BJ (cell line): ENCODE results near the gene LYPD3. TPM values are rescaled to one million over a fixed set of nuclear protein-coding genes. Genes with fewer than 3 reads are reported as not detected.

Experiments used
- CTCF ChIA-PET: fragments of 350-600 bp; formaldehyde crosslinking; extraction: SDS; loops from one replicate; lab custom pipeline; 2021; ENCODE audit warnings: antibody characterized with exemption, inconsistent platforms; lab: Yijun Ruan, JAX
- POLR2A ChIA-PET: fragments of 300-600 bp; sonication (Branson Sonifier 250); formaldehyde crosslinking; extraction: SDS; loops from one replicate; lab custom pipeline; 2021; ENCODE audit warnings: antibody characterized with exemption; lab: Charles Lee
- DNase-seq: peaks from one replicate; pipeline ENCODE4 v3.0.0-alpha.2; 2011; ENCODE audit warnings: low read depth
- H3K27me3 ChIP-seq: 2 replicates; pipeline ENCODE4 v1.6.0; 2011; ENCODE audit warnings: low read length; ENCODE audit not compliant: control insufficient read depth, insufficient read depth
- H3K36me3 ChIP-seq: 2 replicates; pipeline ENCODE4 v1.5.1; 2011; ENCODE audit warnings: low read length; ENCODE audit not compliant: control insufficient read depth, insufficient read depth
- H3K4me3 ChIP-seq: 2 replicates; pipeline ENCODE4 v1.5.1; 2011; ENCODE audit warnings: low read depth, mild to moderate bottlenecking, control low read depth, low read length
- polyA plus RNA-seq: library from polyadenylated mRNA; depleted of rRNA; stranded (reverse); fragments of >200 nt; gene quantifications from 2 replicates; pipeline ENCODE4 v1.2.3, GENCODE V29; 2011
- TF ChIP-seq, protein P1 (sequence below): IDR thresholded peaks from 2 replicates; pipeline ENCODE4 v1.5.1; 2011; ENCODE audit warnings: low read depth, mild to moderate bottlenecking, control low read depth, inconsistent platforms, low read length, moderate library complexity; ENCODE audit not compliant: insufficient read depth

Gene LYPD3
- polyA plus RNA-seq, 1 experiment = 0.70 TPM

DNA sequence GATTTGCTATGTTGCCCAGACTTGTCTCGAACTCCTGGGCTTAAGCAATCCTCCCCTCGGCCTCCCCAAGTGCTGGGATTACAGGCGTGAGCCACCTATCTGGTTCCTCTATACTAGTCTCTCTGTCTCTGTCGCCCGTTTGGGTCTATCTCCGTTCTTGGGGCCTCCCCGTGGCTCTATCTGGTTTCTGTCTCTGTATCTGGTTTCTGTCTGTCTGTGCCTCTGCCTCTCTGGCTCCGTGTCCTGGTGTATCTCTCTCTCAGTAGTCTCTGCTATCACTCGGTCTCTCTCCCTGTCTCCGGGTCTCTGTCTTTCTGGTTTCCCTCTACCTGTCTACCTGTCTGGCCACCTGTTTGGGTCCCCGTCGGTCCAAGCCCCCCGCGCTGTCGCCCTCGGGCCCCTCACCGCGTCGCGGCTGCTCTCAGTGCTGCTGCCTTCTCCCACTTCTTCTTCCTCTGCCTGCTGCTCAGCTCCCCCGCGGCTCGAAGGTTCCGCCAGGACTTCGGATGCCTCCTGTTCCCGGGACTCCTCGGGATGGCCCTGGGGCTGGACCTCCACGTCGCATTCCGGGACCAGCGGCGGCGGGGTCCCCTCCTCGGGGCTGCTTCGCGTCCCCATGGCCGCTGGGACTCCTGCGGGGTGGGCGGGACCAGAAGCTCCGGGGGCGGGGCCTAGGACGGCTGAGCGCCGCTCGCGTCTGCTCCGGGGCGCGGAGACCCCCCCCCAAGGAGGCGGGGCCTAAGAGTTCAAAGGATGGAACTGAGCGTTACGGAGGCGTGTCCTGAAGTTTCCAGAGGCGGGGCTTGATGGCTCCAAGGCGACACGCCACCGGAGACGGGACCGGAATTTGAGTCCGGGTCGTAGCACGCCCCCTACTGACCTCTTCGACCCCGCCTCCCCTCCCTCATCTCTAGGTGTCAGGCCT lies 38.4 kb upstream of the LYPD3 start:
- TF ChIP-seq, protein P1, sequence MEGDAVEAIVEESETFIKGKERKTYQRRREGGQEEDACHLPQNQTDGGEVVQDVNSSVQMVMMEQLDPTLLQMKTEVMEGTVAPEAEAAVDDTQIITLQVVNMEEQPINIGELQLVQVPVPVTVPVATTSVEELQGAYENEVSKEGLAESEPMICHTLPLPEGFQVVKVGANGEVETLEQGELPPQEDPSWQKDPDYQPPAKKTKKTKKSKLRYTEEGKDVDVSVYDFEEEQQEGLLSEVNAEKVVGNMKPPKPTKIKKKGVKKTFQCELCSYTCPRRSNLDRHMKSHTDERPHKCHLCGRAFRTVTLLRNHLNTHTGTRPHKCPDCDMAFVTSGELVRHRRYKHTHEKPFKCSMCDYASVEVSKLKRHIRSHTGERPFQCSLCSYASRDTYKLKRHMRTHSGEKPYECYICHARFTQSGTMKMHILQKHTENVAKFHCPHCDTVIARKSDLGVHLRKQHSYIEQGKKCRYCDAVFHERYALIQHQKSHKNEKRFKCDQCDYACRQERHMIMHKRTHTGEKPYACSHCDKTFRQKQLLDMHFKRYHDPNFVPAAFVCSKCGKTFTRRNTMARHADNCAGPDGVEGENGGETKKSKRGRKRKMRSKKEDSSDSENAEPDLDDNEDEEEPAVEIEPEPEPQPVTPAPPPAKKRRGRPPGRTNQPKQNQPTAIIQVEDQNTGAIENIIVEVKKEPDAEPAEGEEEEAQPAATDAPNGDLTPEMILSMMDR = no peak; the same call in 1 of the 2 replicates
- Histone ChIP-seq H3K4me3 (peak overlapping the region; percentile 53), H3K36me3 (peaks cover 10% of the 10 kb centered on the region), H3K27me3 (no peaks in the 10 kb centered on the region)
- DNase-seq = no peak
- POLR2A ChIA-PET = interaction anchor here (0.5 to 0.6 kb wide), 2 partner anchors 29 to 114 kb away, joined by 4 to 9 read pairs; no protein-coding TSS in a partner anchor
- CTCF ChIA-PET = interaction anchor here (0.5 to 3.0 kb wide), 14 partner anchors 8 to 79 kb away, joined by 3 to 25 read pairs (median 3); no protein-coding TSS in a partner anchor

DNA sequence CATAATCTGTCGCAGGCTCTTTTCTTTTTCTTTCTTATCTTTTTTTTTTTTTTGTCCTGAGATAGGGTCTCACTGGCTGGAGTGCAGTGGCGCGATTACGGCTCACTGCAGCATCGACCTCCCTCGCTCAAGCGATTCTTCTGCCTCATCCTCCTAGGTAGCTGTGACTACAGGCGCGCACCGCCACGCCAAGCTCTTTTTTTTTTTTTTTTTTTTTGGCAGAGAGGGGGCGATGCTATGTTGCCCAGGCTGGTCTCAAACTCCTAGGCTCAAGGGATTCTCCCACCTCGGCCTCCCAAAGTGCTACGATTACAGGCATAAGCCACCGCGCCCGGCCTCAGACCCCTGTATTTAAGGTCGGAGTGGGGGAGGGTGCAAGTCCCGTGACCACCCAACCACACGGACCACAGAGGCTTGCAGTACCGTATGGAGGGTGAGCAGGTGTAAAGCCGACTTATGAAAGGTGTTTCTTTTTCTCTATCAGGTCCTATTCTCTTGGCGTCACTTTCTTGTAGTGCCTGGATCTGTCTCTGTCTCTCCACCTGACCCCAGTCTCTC lies 37.1 kb upstream of the LYPD3 start:
- Histone ChIP-seq H3K4me3 (no peak overlapping the region), H3K27me3 (no peaks in the 10 kb centered on the region), H3K36me3 (peaks cover 8% of the 10 kb centered on the region)
- POLR2A ChIA-PET = no interaction called here
- no peak for DNase-seq
- CTCF ChIA-PET = interaction anchor here (0.6 to 2.1 kb wide), 3 partner anchors 48 to 56 kb away, joined by 3 to 5 read pairs (median 4); no protein-coding TSS in a partner anchor
- TF ChIP-seq, protein P1 = no peak

DNA sequence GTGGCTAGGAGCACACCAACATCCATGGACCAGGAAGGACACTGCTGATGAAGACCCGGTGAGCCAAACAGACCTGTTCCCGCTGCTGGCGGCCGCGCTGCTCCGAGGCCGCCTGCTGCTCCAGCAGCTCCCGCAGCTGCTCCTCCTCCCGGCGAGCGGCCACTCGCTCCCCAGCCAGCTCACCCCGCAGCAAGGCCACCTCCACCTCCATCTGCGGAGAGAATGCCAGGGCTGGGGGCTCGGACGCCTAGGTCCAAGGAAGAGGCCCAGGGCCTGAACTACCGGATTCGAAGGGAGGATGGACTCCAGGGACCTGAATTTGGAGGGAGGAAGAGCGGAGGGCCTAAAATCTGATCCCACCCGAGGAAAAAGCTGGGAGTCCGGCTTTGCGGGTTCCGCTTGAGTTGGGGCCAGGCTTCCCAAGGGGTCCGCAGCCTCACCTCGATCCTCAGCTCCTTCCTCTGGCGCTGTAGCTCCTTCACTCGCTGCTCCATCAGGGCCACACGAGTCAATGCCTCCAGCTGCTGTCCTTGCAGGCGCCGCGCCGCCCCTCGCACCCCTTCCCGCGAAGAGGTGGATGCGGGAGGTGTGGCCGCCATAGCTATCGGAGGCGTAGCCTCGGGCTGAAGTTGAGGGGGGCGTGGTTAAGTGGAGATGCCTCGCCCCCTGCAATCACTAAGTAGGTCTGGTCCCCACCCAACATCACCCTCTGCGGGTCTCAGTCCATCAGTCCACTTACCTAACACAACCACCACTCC lies 36.4 kb upstream of the LYPD3 start:
- H3K27me3 ChIP-seq = no peaks in the 10 kb centered on the region
- peaks cover 12% of the 10 kb centered on the region for H3K36me3 ChIP-seq
- CTCF ChIA-PET = interaction anchor here (1.4 to 2.1 kb wide), 2 partner anchors 54 to 55 kb away, joined by 4 to 5 read pairs; no protein-coding TSS in a partner anchor
- TF ChIP-seq, protein P1 = no peak
- no peak overlapping the region for H3K4me3 ChIP-seq
- POLR2A ChIA-PET = no interaction called here
- no peak for DNase-seq

DNA sequence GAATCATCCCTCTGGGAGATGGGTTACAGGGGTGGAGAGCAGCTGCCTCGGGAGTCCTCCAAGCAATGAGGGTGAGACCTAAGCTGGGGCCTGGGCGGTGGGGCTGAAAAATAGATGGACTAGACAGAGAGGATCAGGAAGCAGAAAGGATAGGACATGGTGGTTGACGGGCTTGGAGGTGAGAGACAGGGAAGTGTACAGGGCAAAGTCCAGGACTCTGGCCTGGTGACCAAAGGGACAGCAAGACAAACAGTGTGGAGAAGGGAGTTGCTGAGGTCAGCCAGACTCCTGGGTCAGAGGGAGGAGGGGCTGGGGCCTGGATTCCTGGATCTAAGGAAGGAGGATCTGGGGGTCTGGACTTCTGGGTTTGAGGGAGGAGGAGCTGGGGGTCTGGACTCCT lies 33.6 kb upstream of the LYPD3 start:
- Histone ChIP-seq H3K4me3 (no peak overlapping the region), H3K36me3 (peaks cover 19% of the 10 kb centered on the region), H3K27me3 (no peaks in the 10 kb centered on the region)
- DNase-seq = no peak
- POLR2A ChIA-PET = no interaction called here
- TF ChIP-seq, protein P1 = no peak
- CTCF ChIA-PET = interaction anchor here (0.5 to 0.7 kb wide), 2 partner anchors 52 to 53 kb away, joined by 3 read pairs; no protein-coding TSS in a partner anchor
